Measurements from ENCODE around the gene PACS2.

The PACS2 gene

GRCh38 chr14:105427412-105427811 lies 112.9 kb downstream of the PACS2 start:
- Histone ChIP-seq H3K4me3 (ENCODE audit: low read depth, low read length) (no peak overlapping the region), H3K9me3 (ENCODE audit: severe bottlenecking) (peaks cover 5% of the 10 kb centered on the region), H3K27me3 (ENCODE audit: insufficient read depth, low read depth, severe bottlenecking) (no peaks in the 10 kb centered on the region), H3K27ac (no peak overlapping the region), H3K36me3 (peaks cover 39% of the 10 kb centered on the region)
- no peak for TF ChIP-seq CTCF (IDR thresholded peaks at IDR 0.05; ENCODE audit: low read depth, low read length)
- no peak for DNase-seq

GRCh38 chr14:105427936-105428485 lies 113.5 kb downstream of the PACS2 start:
- TF ChIP-seq CTCF (IDR thresholded peaks at IDR 0.05; ENCODE audit: low read depth, low read length) = no peak
- DNase-seq = no peak
- Histone ChIP-seq H3K27me3 (ENCODE audit: insufficient read depth, low read depth, severe bottlenecking) (no peaks in the 10 kb centered on the region), H3K27ac (no peak overlapping the region), H3K4me3 (ENCODE audit: low read depth, low read length) (no peak overlapping the region), H3K36me3 (peaks cover 37% of the 10 kb centered on the region), H3K9me3 (ENCODE audit: severe bottlenecking) (peaks cover 5% of the 10 kb centered on the region)

- no peak for TF ChIP-seq CTCF (IDR thresholded peaks at IDR 0.05; ENCODE audit: low read depth, low read length)
- H3K9me3 ChIP-seq (ENCODE audit: severe bottlenecking) = peaks cover 5% of the 10 kb centered on the region
- no peaks in the 10 kb centered on the region for H3K27me3 ChIP-seq (ENCODE audit: insufficient read depth, low read depth, severe bottlenecking)
- H3K36me3 ChIP-seq = peaks cover 28% of the 10 kb centered on the region
- DNase-seq = no peak
- no peak overlapping the region for H3K27ac ChIP-seq
- no peak overlapping the region for H3K4me3 ChIP-seq (ENCODE audit: low read depth, low read length)
Measured at GRCh38 chr14:105430042-105430441, 115.5 kb downstream of the PACS2 start.

GRCh38 chr14:105430565-105430964 lies 116.0 kb downstream of the PACS2 start:
- Histone ChIP-seq H3K4me3 (ENCODE audit: low read depth, low read length) (no peak overlapping the region), H3K27ac (no peak overlapping the region), H3K36me3 (peaks cover 27% of the 10 kb centered on the region), H3K9me3 (ENCODE audit: severe bottlenecking) (peaks cover 5% of the 10 kb centered on the region), H3K27me3 (ENCODE audit: insufficient read depth, low read depth, severe bottlenecking) (no peaks in the 10 kb centered on the region)
- no peak for TF ChIP-seq CTCF (IDR thresholded peaks at IDR 0.05; ENCODE audit: low read depth, low read length)
- no peak for DNase-seq

- DNase-seq = no peak
- no peak overlapping the region for H3K27ac ChIP-seq
- H3K9me3 ChIP-seq (ENCODE audit: severe bottlenecking) = peaks cover 5% of the 10 kb centered on the region
- peaks cover 27% of the 10 kb centered on the region for H3K36me3 ChIP-seq
- TF ChIP-seq CTCF (IDR thresholded peaks at IDR 0.05; ENCODE audit: low read depth, low read length) = no peak
- H3K27me3 ChIP-seq (ENCODE audit: insufficient read depth, low read depth, severe bottlenecking) = no peaks in the 10 kb centered on the region
- H3K4me3 ChIP-seq (ENCODE audit: low read depth, low read length) = no peak overlapping the region
Measured at GRCh38 chr14:105431256-105431655, 116.7 kb downstream of the PACS2 start.

- no peaks in the 10 kb centered on the region for H3K27me3 ChIP-seq (ENCODE audit: insufficient read depth, low read depth, severe bottlenecking)
- H3K36me3 ChIP-seq = peaks cover 15% of the 10 kb centered on the region; the same call in 1 of the 2 replicates
- H3K9me3 ChIP-seq (ENCODE audit: severe bottlenecking) = peaks cover 5% of the 10 kb centered on the region
- no peak overlapping the region for H3K4me3 ChIP-seq (ENCODE audit: low read depth, low read length)
- H3K27ac ChIP-seq = no peak overlapping the region
- no peak for TF ChIP-seq CTCF (IDR thresholded peaks at IDR 0.05; ENCODE audit: low read depth, low read length)
- no peak for DNase-seq
Measured at GRCh38 chr14:105432657-105433056, 118.1 kb downstream of the PACS2 start.
